Tibial nerve (tissue), 4 donors: ENCODE data around the gene CMSS1. TPM values are rescaled to one million over a fixed set of nuclear protein-coding genes. Genes with fewer than 3 reads are reported as not detected.

Experiments used
- DNase-seq, 2 donors: peaks; one replicate each; pipeline ENCODE4 v3.0.0-alpha.2; 2019; ENCODE audit warnings: low spot score in 2 of 2
- H3K27ac ChIP-seq, 4 donors: fragments of 200-600 bp; sonication (generic) in 3 of 4; one replicate each; pipeline ENCODE4 v1.5.1; 2017 to 2019; ENCODE audit warnings: mild to moderate bottlenecking in 1 of 4
- H3K27me3 ChIP-seq, 2 donors: fragments of 200-600 bp; sonication (generic) in 1 of 2; one replicate each; pipeline versions ENCODE4 v1.5.1 to v1.6.0; 2017 to 2019
- H3K36me3 ChIP-seq, 3 donors: fragments of 200-600 bp; sonication (generic); one replicate each; pipeline ENCODE4 v1.5.1; 2018 to 2019
- H3K4me1 ChIP-seq, 4 donors: fragments of 200-600 bp; sonication (generic) in 3 of 4; one replicate each; pipeline ENCODE4 v1.5.1; 2017 to 2019
- H3K4me3 ChIP-seq, 4 donors: fragments of 200-600 bp; sonication (generic) in 3 of 4; one replicate each; pipeline ENCODE4 v1.5.1; 2017 to 2019; ENCODE audit warnings: mild to moderate bottlenecking in 1 of 4, moderate library complexity in 1 of 4
- H3K9me3 ChIP-seq, 4 donors: fragments of 200-600 bp; sonication (generic) in 3 of 4; one replicate each; pipeline ENCODE4 v1.5.1; 2017 to 2019
- EP300 ChIP-seq, 2 donors: sonication (generic); formaldehyde crosslinking; IDR thresholded peaks; one replicate each; pipeline ENCODE4 v1.6.1; 2017; ENCODE audit warnings: antibody characterized with exemption in 2 of 2, mild to moderate bottlenecking in 1 of 2
- POLR2A ChIP-seq, 2 donors: fragments of 450-650 bp; IDR thresholded peaks; one replicate each; pipeline ENCODE4 v1.6.1; 2017; ENCODE audit warnings: antibody characterized with exemption in 2 of 2, mild to moderate bottlenecking in 2 of 2, moderate library complexity in 2 of 2
- WGBS, 2 donors: methylation state at CpG; one replicate each; pipeline ENCODE4 v1.1.5; 2018; 5-methylcytosine and 5-hydroxymethylcytosine counted together
- total RNA-seq, 4 donors: library from RNA; depleted of rRNA; stranded (reverse); fragments of >200 nt; gene quantifications; one replicate each; pipeline ENCODE4 v1.1.0, GENCODE V29; 2016
- TF ChIP-seq, protein P1 (sequence below), 5 experiments: fragments of 200-600 bp in 3 of 5; fragments of 450-650 bp in 2 of 5; sonication (generic) in 3 of 5; IDR thresholded peaks; one replicate each; pipeline ENCODE4 v1.5.1; 2016 to 2019; ENCODE audit warnings: antibody characterized with exemption in 5 of 5, mild to moderate bottlenecking in 3 of 5, moderate library complexity in 2 of 5

The CMSS1 gene
- total RNA-seq, 4 donors from 2014 or later = 5.5 to 29.1 (median 15.7) TPM

GRCh38 chr3:99810403-99810802, 7.3 kb upstream of the CMSS1 start:
- H3K4me1 ChIP-seq = no peaks in the 10 kb centered on the region
- 95 to 97% methylated on average over 1 of the region's 1 CpG for WGBS, 2 donors
- DNase-seq = no peak

GRCh38 chr3:99817047-99817436, 620 bp upstream of the CMSS1 start:
- Histone ChIP-seq H3K4me3 (peak overlapping the region; percentile 69 to 84 (median 81)), H3K4me1 (peaks cover 0 to 31% (median 9%) of the 10 kb centered on the region in 4 donors), H3K27ac (peak overlapping the region; percentile 77 to 92 (median 88)), H3K9me3 (no peaks in the 10 kb centered on the region), H3K36me3 (no peaks in the 10 kb centered on the region), H3K27me3 (no peaks in the 10 kb centered on the region)
- no peak for DNase-seq
- WGBS, 2 donors = 3 to 4% methylated on average over 14 of the region's 15 CpGs
- TF ChIP-seq POLR2A (IDR thresholded peaks at IDR 0.05) (no peak), EP300 (IDR thresholded peaks at IDR 0.05) (no peak)
- TF ChIP-seq, protein P1, sequence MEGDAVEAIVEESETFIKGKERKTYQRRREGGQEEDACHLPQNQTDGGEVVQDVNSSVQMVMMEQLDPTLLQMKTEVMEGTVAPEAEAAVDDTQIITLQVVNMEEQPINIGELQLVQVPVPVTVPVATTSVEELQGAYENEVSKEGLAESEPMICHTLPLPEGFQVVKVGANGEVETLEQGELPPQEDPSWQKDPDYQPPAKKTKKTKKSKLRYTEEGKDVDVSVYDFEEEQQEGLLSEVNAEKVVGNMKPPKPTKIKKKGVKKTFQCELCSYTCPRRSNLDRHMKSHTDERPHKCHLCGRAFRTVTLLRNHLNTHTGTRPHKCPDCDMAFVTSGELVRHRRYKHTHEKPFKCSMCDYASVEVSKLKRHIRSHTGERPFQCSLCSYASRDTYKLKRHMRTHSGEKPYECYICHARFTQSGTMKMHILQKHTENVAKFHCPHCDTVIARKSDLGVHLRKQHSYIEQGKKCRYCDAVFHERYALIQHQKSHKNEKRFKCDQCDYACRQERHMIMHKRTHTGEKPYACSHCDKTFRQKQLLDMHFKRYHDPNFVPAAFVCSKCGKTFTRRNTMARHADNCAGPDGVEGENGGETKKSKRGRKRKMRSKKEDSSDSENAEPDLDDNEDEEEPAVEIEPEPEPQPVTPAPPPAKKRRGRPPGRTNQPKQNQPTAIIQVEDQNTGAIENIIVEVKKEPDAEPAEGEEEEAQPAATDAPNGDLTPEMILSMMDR (IDR thresholded peaks at IDR 0.05) = no peak

More at GRCh38 chr3:99810403-99810802, 7.3 kb upstream of the CMSS1 start:
- H3K4me3 ChIP-seq = no peak overlapping the region
- peaks cover 0 to 9% (median 0%) of the 10 kb centered on the region in 4 donors for H3K9me3 ChIP-seq
- no peak overlapping the region for H3K27ac ChIP-seq
- TF ChIP-seq, protein P1 (IDR thresholded peaks at IDR 0.05) = no peak
- no peak for TF ChIP-seq POLR2A (IDR thresholded peaks at IDR 0.05)
- no peak for TF ChIP-seq EP300 (IDR thresholded peaks at IDR 0.05)
- H3K27me3 ChIP-seq = no peaks in the 10 kb centered on the region
- H3K36me3 ChIP-seq = no peaks in the 10 kb centered on the region

DNA sequence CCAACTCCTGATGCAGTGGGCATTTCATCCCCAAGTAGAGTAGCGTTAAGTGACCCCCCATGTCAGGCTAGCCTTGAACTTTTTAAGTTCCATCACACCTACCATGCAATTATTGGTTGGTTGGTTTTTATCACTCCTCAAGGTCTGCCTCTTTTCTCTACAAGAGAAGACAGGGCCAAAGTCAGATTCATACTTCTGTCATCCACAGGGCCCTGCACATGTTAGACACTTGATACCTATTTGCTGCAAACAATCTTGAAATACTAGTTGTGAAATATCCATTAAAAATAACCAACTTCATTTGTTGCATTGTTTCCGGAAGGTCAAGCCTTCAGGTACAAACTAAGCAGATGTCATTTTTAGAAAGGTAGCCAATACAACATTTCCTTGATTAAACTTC, 1.2 kb downstream of the CMSS1 start:
- 72 to 73% methylated on average over 2 of the region's 2 CpGs for WGBS, 2 donors
- H3K36me3 ChIP-seq = no peaks in the 10 kb centered on the region
- peak overlapping the region in 1 of 4 donors; percentile 78 for H3K4me3 ChIP-seq
- H3K9me3 ChIP-seq = no peaks in the 10 kb centered on the region
- TF ChIP-seq POLR2A (IDR thresholded peaks at IDR 0.05) = no peak
- no peak for TF ChIP-seq EP300 (IDR thresholded peaks at IDR 0.05)
- TF ChIP-seq, protein P1 (IDR thresholded peaks at IDR 0.05) = no peak
- H3K4me1 ChIP-seq = peaks cover 0 to 31% (median 9%) of the 10 kb centered on the region in 4 donors
- DNase-seq = no peak
- peak overlapping the region in 1 of 4 donors; percentile 92 for H3K27ac ChIP-seq
- no peaks in the 10 kb centered on the region for H3K27me3 ChIP-seq

DNA sequence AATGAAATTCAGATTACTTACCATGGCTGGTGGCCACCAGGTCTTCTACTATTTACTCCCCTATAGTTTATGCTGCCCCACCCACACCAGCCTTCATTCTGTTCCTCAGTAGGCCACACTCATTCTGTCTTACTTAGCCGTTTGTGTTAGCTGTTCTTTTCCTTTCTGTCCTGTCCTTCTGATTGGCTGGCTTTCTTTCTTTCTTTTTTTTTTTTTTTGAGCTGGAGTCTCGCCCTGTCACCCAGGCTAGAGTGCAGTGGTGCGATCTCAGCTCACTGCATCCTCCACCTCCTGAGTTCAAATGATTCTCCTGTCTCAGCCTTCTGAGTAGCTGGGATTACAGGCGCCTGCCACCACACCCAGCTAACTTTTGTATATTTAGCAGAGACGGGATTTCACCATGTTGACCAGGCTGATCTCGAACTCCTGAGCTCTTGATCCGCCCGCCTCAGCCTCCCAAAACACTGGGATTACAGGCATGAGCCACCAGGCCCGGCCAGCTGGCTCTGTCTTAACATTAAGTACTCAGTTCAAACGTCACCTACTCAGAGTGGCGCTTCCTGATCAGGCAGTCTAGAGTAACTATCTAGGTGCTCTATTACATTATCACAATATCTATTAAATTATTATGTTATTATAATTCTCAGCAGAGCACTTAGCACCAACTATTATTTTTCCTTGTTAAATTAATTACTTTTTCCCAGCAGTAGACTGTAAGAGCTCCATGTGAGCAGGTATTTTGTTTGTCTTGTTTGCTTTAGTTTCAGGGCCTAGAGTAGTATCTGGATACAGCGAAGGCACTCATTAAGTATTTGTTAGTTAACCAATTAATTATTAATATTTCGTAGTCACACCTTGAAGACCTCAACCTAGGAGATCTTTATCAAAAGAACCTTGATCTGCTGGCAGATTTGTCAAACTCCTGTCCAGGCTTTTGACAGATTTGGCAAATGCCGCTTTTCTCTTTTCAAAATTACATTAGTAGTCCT, 6.4 kb downstream of the CMSS1 start:
- no peaks in the 10 kb centered on the region for H3K27me3 ChIP-seq
- H3K4me3 ChIP-seq = no peak overlapping the region
- no peak for DNase-seq
- H3K9me3 ChIP-seq = no peaks in the 10 kb centered on the region
- H3K36me3 ChIP-seq = no peaks in the 10 kb centered on the region
- no peak for TF ChIP-seq POLR2A (IDR thresholded peaks at IDR 0.05)
- TF ChIP-seq, protein P1 (IDR thresholded peaks at IDR 0.05) = no peak
- no peak for TF ChIP-seq EP300 (IDR thresholded peaks at IDR 0.05)
- peaks cover 0 to 14% (median 1%) of the 10 kb centered on the region in 4 donors for H3K4me1 ChIP-seq
- H3K27ac ChIP-seq = no peak overlapping the region
- WGBS, 2 donors = 80 to 84% methylated on average over 14 of the region's 14 CpGs
